ENCODE measurements around the gene AVPR2. TPM values are rescaled to one million over a fixed set of nuclear protein-coding genes. Genes with fewer than 3 reads are reported as not detected.

The AVPR2 gene
- total RNA-seq, 4 donors from 2014 or later: 1.1 to 2.8 (median 2.6) TPM; not detected in 1

DNA sequence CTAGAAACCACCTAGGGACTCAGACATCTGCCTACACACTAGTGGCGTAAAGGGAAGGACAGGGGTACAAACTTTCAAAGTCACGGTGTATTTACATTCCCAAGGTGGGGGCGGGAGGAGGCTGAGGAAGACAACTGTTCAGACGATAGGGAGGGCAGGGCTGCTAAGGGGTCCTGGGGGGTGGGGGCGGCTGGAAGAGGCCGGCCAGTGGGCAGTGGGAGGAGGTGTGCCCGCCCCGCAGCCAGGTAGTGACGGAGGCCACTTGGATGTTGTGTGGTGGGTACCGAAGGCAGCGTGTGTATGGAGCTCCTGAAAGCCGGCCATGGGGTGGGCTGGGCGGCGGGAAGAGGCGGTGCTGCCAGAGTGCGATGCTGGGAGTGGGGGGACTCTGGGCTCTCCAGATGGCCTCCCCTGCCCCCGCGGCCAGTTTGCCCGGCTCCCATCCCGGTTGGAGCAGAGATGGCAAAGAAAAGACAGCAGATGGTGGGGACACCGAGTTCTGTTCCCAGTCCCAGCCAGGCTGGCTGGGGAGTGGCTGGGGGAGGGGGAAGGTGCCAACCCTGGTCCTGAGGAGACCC is 42.7 kb upstream of the AVPR2 start:
- intact Hi-C loops (cut with DNase I): no loop called here
- DNase-seq: no peak
- Histone ChIP-seq H3K4me3 (replicated peaks in 1 of 3) (no peak overlapping the region), H3K27ac (no peak overlapping the region), H3K36me3 (no peaks in the 10 kb centered on the region), H3K27me3 (no peaks in the 10 kb centered on the region), H3K4me1 (no peaks in the 10 kb centered on the region), H3K9me3 (no peaks in the 10 kb centered on the region)
- no peak for TF ChIP-seq POLR2A (IDR thresholded peaks at IDR 0.05)
- TF ChIP-seq, protein P1, sequence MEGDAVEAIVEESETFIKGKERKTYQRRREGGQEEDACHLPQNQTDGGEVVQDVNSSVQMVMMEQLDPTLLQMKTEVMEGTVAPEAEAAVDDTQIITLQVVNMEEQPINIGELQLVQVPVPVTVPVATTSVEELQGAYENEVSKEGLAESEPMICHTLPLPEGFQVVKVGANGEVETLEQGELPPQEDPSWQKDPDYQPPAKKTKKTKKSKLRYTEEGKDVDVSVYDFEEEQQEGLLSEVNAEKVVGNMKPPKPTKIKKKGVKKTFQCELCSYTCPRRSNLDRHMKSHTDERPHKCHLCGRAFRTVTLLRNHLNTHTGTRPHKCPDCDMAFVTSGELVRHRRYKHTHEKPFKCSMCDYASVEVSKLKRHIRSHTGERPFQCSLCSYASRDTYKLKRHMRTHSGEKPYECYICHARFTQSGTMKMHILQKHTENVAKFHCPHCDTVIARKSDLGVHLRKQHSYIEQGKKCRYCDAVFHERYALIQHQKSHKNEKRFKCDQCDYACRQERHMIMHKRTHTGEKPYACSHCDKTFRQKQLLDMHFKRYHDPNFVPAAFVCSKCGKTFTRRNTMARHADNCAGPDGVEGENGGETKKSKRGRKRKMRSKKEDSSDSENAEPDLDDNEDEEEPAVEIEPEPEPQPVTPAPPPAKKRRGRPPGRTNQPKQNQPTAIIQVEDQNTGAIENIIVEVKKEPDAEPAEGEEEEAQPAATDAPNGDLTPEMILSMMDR (IDR thresholded peaks at IDR 0.05): no peak
- WGBS, 2 donors: 79 to 89% methylated on average over 2 to 18 of the region's 21 CpGs

DNA sequence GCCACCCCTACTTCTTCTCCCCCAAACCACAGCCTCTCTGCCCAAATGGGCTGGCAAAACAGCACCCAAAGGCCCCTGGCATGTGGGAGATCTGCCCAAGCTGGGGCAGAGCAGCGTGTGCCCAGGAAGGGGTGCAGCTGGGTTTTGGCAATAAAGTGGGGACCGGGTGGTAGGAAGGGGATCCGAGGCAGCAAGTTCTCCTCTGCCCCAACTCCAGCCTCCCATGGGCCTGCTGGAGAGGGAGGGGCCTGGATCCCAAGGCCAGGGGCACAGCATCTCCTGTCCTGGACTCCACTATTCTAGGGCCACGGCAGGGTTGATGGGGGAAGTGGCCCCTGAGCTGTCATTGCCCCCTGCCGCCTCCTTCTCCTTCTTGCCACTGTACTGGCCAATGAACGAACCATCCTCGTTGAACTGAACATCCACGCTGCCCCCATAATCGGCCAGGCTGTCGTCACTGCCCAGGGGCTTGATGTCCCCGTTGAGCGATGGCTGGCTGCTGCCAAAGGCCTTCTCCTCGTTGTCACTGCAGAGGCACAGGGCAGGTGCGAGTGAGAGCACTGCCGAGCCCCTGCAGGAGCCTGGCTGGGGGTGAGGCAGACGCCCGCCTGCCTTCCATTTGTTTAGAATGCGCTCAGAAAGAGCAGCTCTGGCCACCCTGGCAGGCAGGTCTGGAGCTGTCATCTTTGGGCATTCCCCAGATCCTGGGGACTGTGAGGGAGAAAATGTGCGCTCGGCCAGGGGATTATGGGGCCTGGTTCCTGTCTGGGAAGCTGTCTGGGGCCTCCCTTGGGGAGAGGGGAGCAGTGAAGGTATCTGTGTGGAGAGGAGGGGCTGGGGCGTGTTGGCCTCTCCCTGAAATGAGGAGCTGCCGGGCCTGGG is 41.9 kb upstream of the AVPR2 start:
- WGBS, 2 donors: 40 to 64% methylated on average over 2 to 6 of the region's 22 CpGs
- Histone ChIP-seq H3K27me3 (no peaks in the 10 kb centered on the region), H3K27ac (no peak overlapping the region)

DNA sequence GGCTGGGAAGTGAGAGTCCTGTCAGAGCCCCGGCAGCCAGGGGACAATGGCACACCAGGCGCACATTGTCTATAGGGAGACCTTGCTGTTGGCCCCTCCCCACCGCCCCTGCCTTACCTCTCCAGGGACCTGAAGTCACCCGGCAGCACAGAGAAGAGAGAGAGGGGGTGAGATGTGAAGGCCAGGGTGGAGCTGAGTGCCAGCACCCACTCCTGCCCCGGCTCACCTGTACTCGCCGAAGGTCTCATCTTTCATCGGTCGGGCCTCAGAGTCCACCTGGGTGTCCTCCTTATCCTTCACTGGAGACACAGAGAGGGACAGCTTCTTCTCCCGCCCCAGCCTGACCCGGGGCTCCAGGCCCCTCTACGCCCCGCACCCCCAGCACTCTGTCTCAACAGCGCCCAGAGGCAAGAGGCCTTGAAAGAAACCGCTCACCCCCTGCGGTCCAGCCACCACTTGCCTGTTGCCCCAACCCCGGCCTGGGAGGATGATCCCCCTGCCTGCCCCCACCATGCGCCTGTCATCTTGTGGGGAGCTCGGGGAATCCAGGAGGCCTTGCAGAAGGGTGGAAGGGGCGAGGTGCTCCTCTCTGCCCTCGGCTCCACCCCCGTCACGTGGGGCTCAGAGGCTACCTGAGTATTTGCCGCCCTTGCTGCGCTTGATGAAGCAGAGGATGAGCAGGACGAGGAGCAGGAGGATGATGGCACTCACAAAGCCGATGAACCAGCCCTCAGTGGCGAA is 41.1 kb upstream of the AVPR2 start:
- no peak for DNase-seq
- WGBS, 2 donors: 43 to 67% methylated on average over 2 to 4 of the region's 28 CpGs
- no peak for TF ChIP-seq POLR2A (IDR thresholded peaks at IDR 0.05)
- TF ChIP-seq, protein P1 (IDR thresholded peaks at IDR 0.05): no peak
- H3K4me3 ChIP-seq (replicated peaks in 1 of 3): no peak overlapping the region
- no peaks in the 10 kb centered on the region for H3K9me3 ChIP-seq
- intact Hi-C loops (cut with DNase I): no loop called here
- H3K27ac ChIP-seq: no peak overlapping the region
- H3K27me3 ChIP-seq: no peaks in the 10 kb centered on the region
- no peaks in the 10 kb centered on the region for H3K4me1 ChIP-seq
- no peaks in the 10 kb centered on the region for H3K36me3 ChIP-seq

More for the DNA sequence above, 41.9 kb upstream of the AVPR2 start:
- Histone ChIP-seq H3K4me1 (no peaks in the 10 kb centered on the region), H3K36me3 (no peaks in the 10 kb centered on the region), H3K4me3 (replicated peaks in 1 of 3) (no peak overlapping the region), H3K9me3 (no peaks in the 10 kb centered on the region)
- intact Hi-C loops (cut with DNase I): no loop called here
- DNase-seq: no peak
- TF ChIP-seq POLR2A (IDR thresholded peaks at IDR 0.05): no peak
- TF ChIP-seq, protein P1 (IDR thresholded peaks at IDR 0.05): no peak

DNA sequence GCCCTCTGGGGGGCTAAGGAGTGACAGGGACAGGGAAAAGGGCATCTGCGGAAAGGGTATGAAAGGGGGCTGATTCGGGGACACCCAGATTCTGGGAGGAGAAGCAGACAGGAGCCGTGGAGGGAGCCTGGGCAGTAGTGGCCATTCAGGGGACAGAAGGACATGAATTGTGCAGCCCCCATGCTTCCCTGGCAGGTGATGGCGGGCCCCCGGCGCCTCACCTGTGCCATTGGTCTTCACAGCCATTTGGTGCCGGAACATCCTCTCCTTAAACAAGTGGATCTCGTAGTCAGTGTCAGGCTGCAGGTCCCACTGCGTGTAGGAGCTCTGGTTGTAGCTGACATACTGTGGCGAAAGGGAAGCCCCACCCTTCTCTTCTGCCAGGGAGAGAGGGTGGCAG is 40.4 kb upstream of the AVPR2 start:
- H3K36me3 ChIP-seq: no peaks in the 10 kb centered on the region
- WGBS, 2 donors: 61 to 92% methylated on average over 3 to 5 of the region's 10 CpGs
- no peak overlapping the region for H3K27ac ChIP-seq
- TF ChIP-seq, protein P1 (IDR thresholded peaks at IDR 0.05): no peak
- TF ChIP-seq POLR2A (IDR thresholded peaks at IDR 0.05): no peak
- intact Hi-C loops (cut with DNase I): no loop called here
- no peaks in the 10 kb centered on the region for H3K4me1 ChIP-seq
- DNase-seq: no peak
- H3K4me3 ChIP-seq (replicated peaks in 1 of 3): no peak overlapping the region
- H3K27me3 ChIP-seq: no peaks in the 10 kb centered on the region
- H3K9me3 ChIP-seq: no peaks in the 10 kb centered on the region
